Activated CD4-positive, alpha-beta T cell treated with anti-CD3 and anti-CD28 coated beads, Interleukin-2, amount 50 U/mL, for 1 hour (primary cell): Measurements from ENCODE around the gene SAMD14.

ENCODE experiments used
- DNase-seq: peaks from one replicate; pipeline ENCODE4 v3.0.0-alpha.2; 2020

Gene SAMD14

GRCh38 chr17:50147841-50148225 lies 17.9 kb upstream of the SAMD14 start:
- DNase-seq = no peak

GRCh38 chr17:50146927-50147665 lies 17.1 kb upstream of the SAMD14 start:
- no peak for DNase-seq

GRCh38 chr17:50146230-50146926 lies 16.4 kb upstream of the SAMD14 start:
- DNase-seq = no peak

GRCh38 chr17:50145532-50146229 lies 15.7 kb upstream of the SAMD14 start:
- DNase-seq = no peak

GRCh38 chr17:50144845-50145531 lies 15.0 kb upstream of the SAMD14 start:
- DNase-seq = no peak

GRCh38 chr17:50144355-50144754 lies 14.4 kb upstream of the SAMD14 start:
- DNase-seq = no peak

- DNase-seq = no peak
Observed at GRCh38 chr17:50143461-50144176, 13.7 kb upstream of the SAMD14 start.

- DNase-seq = no peak
Observed at GRCh38 chr17:50141745-50142110, 11.8 kb upstream of the SAMD14 start.

GRCh38 chr17:50141026-50141744 lies 11.2 kb upstream of the SAMD14 start:
- DNase-seq = no peak

GRCh38 chr17:50139950-50140885 lies 10.3 kb upstream of the SAMD14 start:
- peak; percentile 81 for DNase-seq

- no peak for DNase-seq
Observed at GRCh38 chr17:50139185-50139783, 9.3 kb upstream of the SAMD14 start.

GRCh38 chr17:50137042-50137441 lies 7.1 kb upstream of the SAMD14 start:
- no peak for DNase-seq

GRCh38 chr17:50136096-50136687 lies 6.2 kb upstream of the SAMD14 start:
- no peak for DNase-seq

- no peak for DNase-seq
Observed at GRCh38 chr17:50135316-50136095, 5.5 kb upstream of the SAMD14 start.

- DNase-seq = no peak
Observed at GRCh38 chr17:50134206-50135110, 4.5 kb upstream of the SAMD14 start.

- DNase-seq = no peak
Observed at GRCh38 chr17:50133769-50134099, 3.8 kb upstream of the SAMD14 start.

- no peak for DNase-seq
Observed at GRCh38 chr17:50133028-50133768, 3.2 kb upstream of the SAMD14 start.
